ENCODE data around the gene ILDR1.

DNA sequence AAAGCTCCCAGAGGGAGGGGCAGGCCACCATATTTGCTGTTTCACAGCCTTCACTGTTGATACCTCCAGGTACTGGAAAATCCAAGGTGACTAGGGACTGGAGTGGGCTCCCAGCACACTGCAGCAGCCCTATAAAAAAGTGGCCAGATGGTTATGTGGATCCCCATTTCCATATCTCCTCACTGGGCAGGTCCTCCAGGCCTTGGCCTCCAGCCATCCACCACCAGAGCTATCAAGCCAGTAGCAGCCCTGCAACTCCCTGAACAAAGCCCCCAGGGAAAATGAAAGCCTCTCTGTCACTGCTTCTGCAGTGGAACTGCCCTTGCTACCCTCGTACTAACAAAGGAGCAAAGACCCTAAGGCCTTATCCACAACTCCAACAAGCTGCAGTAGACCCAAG is 58.4 kb downstream of the ILDR1 start:
- TF ChIP-seq EZH2 (IDR thresholded peaks at IDR 0.05): no peak
- TF ChIP-seq POLR2AphosphoS5 (IDR thresholded peaks at IDR 0.05; ENCODE audit: borderline replicate concordance, low read depth, low read length): no peak
- TF ChIP-seq FOXP2 (optimal IDR thresholded peaks at IDR 0.05; ENCODE audit: control extremely low read depth, extremely low read length, insufficient read depth): no peak

All from SK-N-MC (cell line).